ENCODE data around the gene MRPL24. TPM values are rescaled to one million over a fixed set of nuclear protein-coding genes. Genes with fewer than 3 reads are reported as not detected.

Gene MRPL24
- total and polyA plus RNA-seq, 2 of the 13 experiments (the other 11 are each of a cell fraction or from before 2014, with no cell fraction given) = 38.1 to 42.9 TPM

- TF ChIP-seq ZNF75D (CRISPR knock-in tag; IDR thresholded peaks at IDR 0.05; ENCODE audit: borderline replicate concordance) = no peak
- no peak for TF ChIP-seq FOXK2 (IDR thresholded peaks at IDR 0.05)
- TF ChIP-seq TAF1 (CRISPR knock-in tag; IDR thresholded peaks at IDR 0.05) = peak; percentile 60; the same call in 1 of the 2 replicates
- TF ChIP-seq ZNF841 (CRISPR knock-in tag; IDR thresholded peaks at IDR 0.05; ENCODE audit: borderline replicate concordance) = no peak
- TF ChIP-seq SRF (IDR thresholded peaks at IDR 0.05; ENCODE audit: low read depth, low read length) = peak; percentile 95
- no peak for TF ChIP-seq CEBPG (CRISPR knock-in tag; IDR thresholded peaks at IDR 0.05)
- TF ChIP-seq FOXP1 (IDR thresholded peaks at IDR 0.05) = no peak
- 0 out of 2 replicates have a peak, but pooled peaks have one; percentile 13 for TF ChIP-seq FOXP1 (CRISPR knock-in tag; IDR thresholded peaks at IDR 0.05)
- no peak for TF ChIP-seq REXO4 (CRISPR knock-in tag; IDR thresholded peaks at IDR 0.05; ENCODE audit: borderline replicate concordance)
- no peak for TF ChIP-seq PAF1 (CRISPR knock-in tag; IDR thresholded peaks at IDR 0.05)
- TF ChIP-seq TBL1XR1 (IDR thresholded peaks at IDR 0.05; ENCODE audit: borderline replicate concordance, low read length, partially characterized antibody) = no peak
- TF ChIP-seq ZNF660 (CRISPR knock-in tag; IDR thresholded peaks at IDR 0.05; ENCODE audit: borderline replicate concordance, low read depth) = no peak
- TF ChIP-seq NR2F1 (CRISPR knock-in tag; IDR thresholded peaks at IDR 0.05) = no peak
- TF ChIP-seq NR2F6 (IDR thresholded peaks at IDR 0.05) = no peak
- no peak for TF ChIP-seq NR2F6 (CRISPR knock-in tag; IDR thresholded peaks at IDR 0.05)
- TF ChIP-seq KLF9 (CRISPR knock-in tag; IDR thresholded peaks at IDR 0.05; ENCODE audit: low read depth) = no peak
- TF ChIP-seq ZNF124 (CRISPR knock-in tag; IDR thresholded peaks at IDR 0.05) = peak; percentile 38; the same call in 1 of the 2 replicates
- no peak for TF ChIP-seq GLMP (CRISPR knock-in tag; IDR thresholded peaks at IDR 0.05; ENCODE audit: borderline replicate concordance)
- no peak for TF ChIP-seq XBP1 (CRISPR knock-in tag; IDR thresholded peaks at IDR 0.05)
- TF ChIP-seq ATF2 (CRISPR knock-in tag; IDR thresholded peaks at IDR 0.05) = peak; percentile 53; the same call in 1 of the 2 replicates
- TF ChIP-seq POGZ (CRISPR knock-in tag; IDR thresholded peaks at IDR 0.05) = peak; percentile 27; the same call in 1 of the 2 replicates
- 0 out of 2 replicates have a peak, but pooled peaks have one; percentile 37 for TF ChIP-seq ZNF572 (CRISPR knock-in tag; IDR thresholded peaks at IDR 0.05)
- peak; percentile 73 for TF ChIP-seq ZNF280B (CRISPR knock-in tag; IDR thresholded peaks at IDR 0.05; ENCODE audit: borderline replicate concordance)
- TF ChIP-seq ZBED4 (CRISPR knock-in tag; IDR thresholded peaks at IDR 0.05; ENCODE audit: borderline replicate concordance) = no peak
Measured at GRCh38 chr1:156751757-156752481, 11.0 kb upstream of the MRPL24 start (continued).

Data from HepG2 (cell line).